GM21528 (cell line): Measurements from ENCODE around the gene KLF6.

ENCODE experiments used
- ATAC-seq: cut with Tn5 transposase; IDR thresholded peaks from one replicate; pipeline ENCODE4 v1.9.1; 2021; ENCODE audit warnings: mild to moderate bottlenecking, moderate library complexity; ENCODE audit not compliant: unreplicated experiment, low FRiP score

KLF6 gene

GRCh38 chr10:3776796-3777571 lies 8.0 kb downstream of the KLF6 start:
- no peak for ATAC-seq

- ATAC-seq = no peak
Measured at GRCh38 chr10:3775696-3776551, 9.1 kb downstream of the KLF6 start.

GRCh38 chr10:3774814-3775695 lies 10.0 kb downstream of the KLF6 start:
- ATAC-seq = no peak

- ATAC-seq = no peak
Measured at GRCh38 chr10:3774018-3774813, 10.8 kb downstream of the KLF6 start.

GRCh38 chr10:3773460-3774017 lies 11.5 kb downstream of the KLF6 start:
- no peak for ATAC-seq

GRCh38 chr10:3772361-3773171 lies 12.4 kb downstream of the KLF6 start:
- no peak for ATAC-seq

GRCh38 chr10:3770611-3771110 lies 14.3 kb downstream of the KLF6 start:
- no peak for ATAC-seq

- ATAC-seq = no peak
Measured at GRCh38 chr10:3769556-3769955, 15.5 kb downstream of the KLF6 start.

GRCh38 chr10:3766046-3766756 lies 18.8 kb downstream of the KLF6 start:
- no peak for ATAC-seq

- ATAC-seq = no peak
Measured at GRCh38 chr10:3765146-3765545, 19.9 kb downstream of the KLF6 start.

GRCh38 chr10:3764626-3765112 lies 20.3 kb downstream of the KLF6 start:
- ATAC-seq = no peak

GRCh38 chr10:3763852-3764625 lies 21.0 kb downstream of the KLF6 start:
- ATAC-seq = no peak

- ATAC-seq = no peak
Measured at GRCh38 chr10:3763035-3763456, 22.0 kb downstream of the KLF6 start.

- no peak for ATAC-seq
Measured at GRCh38 chr10:3762309-3762708, 22.7 kb downstream of the KLF6 start.

GRCh38 chr10:3761904-3762303 lies 23.1 kb downstream of the KLF6 start:
- ATAC-seq = no peak

- peak; percentile 62 for ATAC-seq
Measured at GRCh38 chr10:3761021-3761686, 23.9 kb downstream of the KLF6 start.

GRCh38 chr10:3760083-3760482 lies 24.9 kb downstream of the KLF6 start:
- no peak for ATAC-seq
